MM.1S (cell line): Measurements from ENCODE around the gene CDH12.

Experiments used
- CTCF ChIP-seq: fragments of 300-600 bp; sonication (generic); IDR thresholded peaks from 2 replicates; pipeline ENCODE4 v1.5.1; 2016; ENCODE audit warnings: antibody characterized with exemption, low read length, mixed read lengths
- EZH2phosphoT487 ChIP-seq: fragments of 300-600 bp; sonication (generic); IDR thresholded peaks from 2 replicates; pipeline ENCODE4 v1.6.1; 2018; ENCODE audit warnings: antibody characterized with exemption, low read length

- no peak for TF ChIP-seq CTCF
- TF ChIP-seq EZH2phosphoT487, result no peak
Observed at GRCh38 chr5:22594491-22594890, 258.7 kb downstream of the CDH12 start.
